GM21515 (cell line): ENCODE measurements around the gene STIL.
"Not testable (repeated sequence)": the region's sequence is repeated elsewhere in the genome, so short reads cannot be mapped to it uniquely, and the experiment has no call there.

Experiments used
- ATAC-seq: cut with Tn5 transposase; IDR thresholded peaks from one replicate; pipeline ENCODE4 v1.9.1; 2021; ENCODE audit not compliant: unreplicated experiment

Gene STIL

GRCh38 chr1:47223174-47223920 is 90.6 kb downstream of the STIL start:
- ATAC-seq, result no peak

GRCh38 chr1:47222476-47222875 is 91.5 kb downstream of the STIL start:
- no peak for ATAC-seq

- ATAC-seq, result no peak
Measured at GRCh38 chr1:47219590-47220220, 94.2 kb downstream of the STIL start.

- no peak for ATAC-seq
Measured at GRCh38 chr1:47219001-47219400, 94.9 kb downstream of the STIL start.

GRCh38 chr1:47216278-47217059 is 97.5 kb downstream of the STIL start:
- no peak for ATAC-seq

GRCh38 chr1:47215713-47216112 is 98.2 kb downstream of the STIL start:
- ATAC-seq, result no peak

GRCh38 chr1:47214549-47214948 is 99.4 kb downstream of the STIL start:
- no peak for ATAC-seq

GRCh38 chr1:47213230-47213963 is 100.5 kb downstream of the STIL start:
- ATAC-seq, result no peak

GRCh38 chr1:47212636-47213229 is 101.2 kb downstream of the STIL start:
- no peak for ATAC-seq

GRCh38 chr1:47211796-47212269 is 102.1 kb downstream of the STIL start:
- no peak for ATAC-seq

GRCh38 chr1:47210666-47211065 is 103.3 kb downstream of the STIL start:
- ATAC-seq, result no peak

GRCh38 chr1:47209725-47210325 is 104.1 kb downstream of the STIL start:
- no peak for ATAC-seq

- no peak for ATAC-seq
Measured at GRCh38 chr1:47209091-47209490, 104.9 kb downstream of the STIL start.

- ATAC-seq, result no peak
Measured at GRCh38 chr1:47208374-47208850, 105.5 kb downstream of the STIL start.

- no peak for ATAC-seq
Measured at GRCh38 chr1:47207803-47208373, 106.1 kb downstream of the STIL start.

GRCh38 chr1:47205918-47206317 is 108.0 kb downstream of the STIL start:
- ATAC-seq, result no peak

- ATAC-seq, result not testable (repeated sequence)
Measured at GRCh38 chr1:47203504-47203903, 110.4 kb downstream of the STIL start.

- no peak for ATAC-seq
Measured at GRCh38 chr1:47201179-47201578, 112.8 kb downstream of the STIL start.
